GM20000 (cell line): ENCODE results near the gene AGXT.

Source experiments
- DNase-seq: peaks from one replicate; pipeline ENCODE4 v3.0.0; 2012; ENCODE audit warnings: low spot score
- TF ChIP-seq, protein P1 (sequence below): IDR thresholded peaks from 2 replicates; pipeline ENCODE4 v1.5.1; 2012; ENCODE audit warnings: mild to moderate bottlenecking, control low read depth; ENCODE audit errors: extremely low read depth, missing control alignments

Gene AGXT

DNA sequence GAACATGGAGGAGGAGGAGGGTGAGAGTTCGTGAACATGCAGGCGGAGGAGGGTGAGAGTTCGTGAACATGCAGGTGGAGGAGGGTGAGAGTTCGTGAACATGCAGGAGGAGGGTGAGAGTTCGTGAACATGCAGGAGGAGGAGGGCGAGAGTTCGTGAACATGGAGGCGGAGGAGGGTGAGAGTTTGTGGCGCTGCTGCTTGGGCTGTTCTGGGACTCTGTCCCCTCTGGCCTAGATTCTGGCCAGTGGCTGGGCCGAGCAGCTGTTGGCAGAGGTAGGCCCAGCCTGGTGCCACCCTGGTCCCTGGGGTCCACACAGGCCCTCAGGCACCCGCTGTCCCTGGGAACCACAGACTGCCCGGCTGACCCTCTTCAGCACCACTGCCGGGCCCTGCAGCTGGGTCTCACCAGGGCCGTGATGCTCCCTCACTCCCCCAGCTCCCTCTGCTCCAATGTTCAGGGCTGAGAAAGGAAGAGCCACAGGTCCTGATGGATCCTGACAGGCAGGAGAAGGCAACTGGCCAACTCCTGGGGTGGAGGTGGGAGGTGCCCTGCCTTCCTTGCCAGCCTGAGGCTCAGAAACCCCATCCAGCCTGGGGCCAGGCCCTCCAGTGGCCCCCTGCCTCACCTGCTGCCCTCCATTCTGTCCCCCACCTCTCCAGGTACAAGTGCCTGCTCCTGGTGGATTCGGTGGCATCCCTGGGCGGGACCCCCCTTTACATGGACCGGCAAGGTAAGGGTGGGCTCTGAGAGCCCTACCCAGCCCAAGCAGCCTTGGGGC is 3.9 kb downstream of the AGXT start:
- TF ChIP-seq, protein P1, sequence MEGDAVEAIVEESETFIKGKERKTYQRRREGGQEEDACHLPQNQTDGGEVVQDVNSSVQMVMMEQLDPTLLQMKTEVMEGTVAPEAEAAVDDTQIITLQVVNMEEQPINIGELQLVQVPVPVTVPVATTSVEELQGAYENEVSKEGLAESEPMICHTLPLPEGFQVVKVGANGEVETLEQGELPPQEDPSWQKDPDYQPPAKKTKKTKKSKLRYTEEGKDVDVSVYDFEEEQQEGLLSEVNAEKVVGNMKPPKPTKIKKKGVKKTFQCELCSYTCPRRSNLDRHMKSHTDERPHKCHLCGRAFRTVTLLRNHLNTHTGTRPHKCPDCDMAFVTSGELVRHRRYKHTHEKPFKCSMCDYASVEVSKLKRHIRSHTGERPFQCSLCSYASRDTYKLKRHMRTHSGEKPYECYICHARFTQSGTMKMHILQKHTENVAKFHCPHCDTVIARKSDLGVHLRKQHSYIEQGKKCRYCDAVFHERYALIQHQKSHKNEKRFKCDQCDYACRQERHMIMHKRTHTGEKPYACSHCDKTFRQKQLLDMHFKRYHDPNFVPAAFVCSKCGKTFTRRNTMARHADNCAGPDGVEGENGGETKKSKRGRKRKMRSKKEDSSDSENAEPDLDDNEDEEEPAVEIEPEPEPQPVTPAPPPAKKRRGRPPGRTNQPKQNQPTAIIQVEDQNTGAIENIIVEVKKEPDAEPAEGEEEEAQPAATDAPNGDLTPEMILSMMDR, result no peak
- DNase-seq, result no peak

DNA sequence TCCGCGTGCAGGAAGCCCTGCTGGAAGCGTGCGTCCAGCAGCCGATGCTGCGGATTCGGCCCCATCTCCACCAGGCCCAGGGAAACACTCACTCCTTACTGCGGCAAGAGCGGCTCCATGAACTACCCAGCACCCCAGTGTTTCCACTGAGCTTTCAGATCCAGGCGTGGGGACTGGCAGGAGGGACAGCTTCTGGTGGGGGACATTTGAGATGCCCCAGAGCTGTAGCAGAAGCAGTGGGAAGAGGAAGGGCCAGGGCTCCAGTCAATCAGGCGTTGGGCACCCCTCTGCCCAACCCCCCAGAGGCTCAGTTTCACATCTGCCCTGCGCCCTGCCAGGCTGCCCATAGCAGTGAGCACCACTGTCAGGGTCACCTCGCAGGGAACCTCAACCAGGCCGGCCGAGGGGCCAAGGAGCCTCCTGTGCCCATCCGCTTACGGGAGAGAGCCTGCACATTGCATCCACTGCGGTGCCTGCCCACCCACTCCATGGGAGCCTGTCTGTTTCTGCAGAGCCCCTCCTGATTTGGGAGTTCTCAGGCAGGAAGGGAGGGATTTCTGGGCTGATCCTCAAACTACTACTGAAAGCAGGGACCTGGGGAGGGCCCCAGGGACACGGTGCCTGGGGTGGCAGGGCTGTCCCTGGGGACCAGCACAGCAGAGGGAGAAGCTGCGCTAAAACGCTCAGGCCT is 4.6 kb downstream of the AGXT start:
- DNase-seq, result no peak
- TF ChIP-seq, protein P1, result no peak

DNA sequence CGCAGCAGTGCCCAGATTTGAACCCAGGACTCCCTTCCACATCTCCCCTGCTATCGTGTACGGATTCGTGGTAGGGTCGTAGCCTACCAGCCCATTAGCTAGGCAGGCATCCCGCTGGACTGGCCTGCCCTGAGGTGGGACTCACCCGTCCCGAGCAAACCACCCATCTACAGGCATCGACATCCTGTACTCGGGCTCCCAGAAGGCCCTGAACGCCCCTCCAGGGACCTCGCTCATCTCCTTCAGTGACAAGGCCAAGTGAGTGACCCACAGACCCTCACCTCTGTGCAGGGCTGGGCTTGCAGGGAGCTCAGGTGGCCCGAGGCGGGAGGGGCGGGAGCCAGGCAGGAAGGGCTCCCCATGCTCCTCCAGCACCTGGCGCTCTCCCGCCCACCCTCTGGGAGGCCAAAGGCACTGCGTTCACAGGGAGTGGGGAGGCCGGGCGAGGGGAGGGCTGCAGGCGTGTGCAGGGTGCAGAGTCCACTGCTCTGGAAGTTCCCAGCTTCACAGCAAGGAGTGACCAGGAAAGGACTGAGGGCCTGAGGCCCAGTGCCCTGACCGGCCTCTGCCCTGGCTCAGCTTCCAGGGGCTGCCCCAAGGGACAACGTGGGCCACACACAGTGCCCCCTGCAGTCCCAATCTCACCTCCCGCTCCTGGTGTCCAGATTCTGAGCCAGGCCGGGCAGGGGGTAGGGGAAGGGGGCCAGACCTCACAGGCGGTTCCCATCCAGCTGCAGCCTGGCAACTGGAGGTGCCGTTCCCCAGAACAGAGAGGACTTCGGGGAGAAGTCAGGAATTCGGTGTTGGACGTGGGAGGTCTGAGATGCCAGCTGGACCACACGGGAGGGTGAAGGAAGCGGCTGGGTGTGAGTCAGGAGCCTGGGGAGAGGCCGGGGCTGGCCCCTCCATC is 5.4 kb downstream of the AGXT start:
- no peak for DNase-seq
- TF ChIP-seq, protein P1, result no peak

DNA sequence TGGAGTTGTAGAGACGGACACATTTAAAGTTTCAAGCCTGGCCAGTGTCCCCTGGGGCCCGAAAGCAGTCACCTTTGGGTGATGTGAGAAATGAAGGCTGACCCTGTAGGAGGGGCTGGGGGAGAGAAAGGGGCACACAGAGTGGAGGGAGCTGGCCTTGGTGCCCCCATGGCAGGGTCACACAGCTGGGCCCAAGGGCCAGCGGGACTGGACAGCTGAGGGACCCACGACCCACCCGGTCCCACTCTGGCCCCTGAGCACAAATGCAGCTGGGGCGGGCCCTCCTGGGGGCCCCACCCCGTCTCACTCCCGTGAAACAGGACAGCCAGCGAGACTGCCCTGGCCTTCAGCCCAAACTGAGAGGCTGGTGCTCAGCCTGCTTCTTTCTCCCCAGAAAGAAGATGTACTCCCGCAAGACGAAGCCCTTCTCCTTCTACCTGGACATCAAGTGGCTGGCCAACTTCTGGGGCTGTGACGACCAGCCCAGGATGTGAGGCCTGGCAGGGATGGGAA is 6.1 kb downstream of the AGXT start:
- no peak for DNase-seq
- TF ChIP-seq, protein P1, result no peak

DNA sequence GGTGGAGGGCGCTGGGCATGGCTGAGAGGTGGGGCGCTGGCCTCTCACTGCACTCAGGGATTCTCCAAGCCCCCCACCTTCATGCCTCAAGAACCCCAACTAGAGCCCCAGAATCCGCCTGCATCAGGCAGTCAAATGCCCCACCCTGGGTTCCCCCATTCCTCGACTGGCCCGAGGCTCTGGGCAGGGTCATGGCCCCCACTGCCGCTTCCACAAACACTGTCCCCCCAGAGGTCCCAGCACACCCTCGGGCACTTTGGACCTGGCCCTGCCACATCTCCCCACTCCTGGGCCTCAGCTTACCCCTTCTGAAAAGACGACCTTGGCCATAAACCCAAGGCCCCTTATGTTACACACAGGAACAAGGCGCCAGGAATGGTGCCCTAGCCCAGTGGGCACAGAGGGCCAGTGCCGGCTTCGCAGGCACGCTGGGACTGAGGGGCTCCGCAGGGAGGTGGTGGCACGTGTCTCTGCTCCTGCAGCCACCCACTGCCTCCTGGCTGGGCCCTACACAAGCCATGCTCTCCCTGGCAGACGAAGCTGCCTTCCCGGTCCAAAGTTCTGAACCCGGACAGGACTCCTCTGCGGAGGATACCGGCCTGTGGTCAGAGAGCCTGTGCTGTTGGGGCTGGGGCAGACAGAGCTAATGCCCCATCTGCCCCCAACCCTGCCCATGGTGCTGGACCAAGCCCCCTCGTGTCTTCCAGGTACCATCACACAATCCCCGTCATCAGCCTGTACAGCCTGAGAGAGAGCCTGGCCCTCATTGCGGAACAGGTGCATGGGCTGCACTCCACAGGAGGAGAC is 6.8 kb downstream of the AGXT start:
- TF ChIP-seq, protein P1, result no peak
- DNase-seq, result no peak

DNA sequence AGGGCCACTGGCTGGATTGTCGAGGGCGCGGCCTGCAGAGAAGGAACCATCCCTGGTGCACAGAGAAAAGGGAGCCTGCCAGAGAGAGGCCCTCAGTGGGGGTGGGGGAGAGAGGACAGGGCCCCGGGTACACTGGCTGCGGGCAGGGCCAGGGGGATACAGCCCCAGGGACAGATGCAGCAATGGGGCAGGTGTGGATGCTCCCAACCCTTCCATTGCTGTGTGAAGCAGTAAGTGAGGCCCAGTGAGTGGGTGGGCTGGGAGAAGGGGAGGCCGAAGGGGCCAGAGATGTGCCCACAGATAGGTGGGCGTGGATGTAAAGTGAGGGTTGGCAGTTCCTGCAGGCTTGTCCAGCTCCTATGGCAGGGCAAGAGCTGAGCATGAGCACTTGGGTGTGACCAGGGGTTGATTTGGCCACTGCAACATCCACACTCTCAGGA is 7.4 kb downstream of the AGXT start:
- TF ChIP-seq, protein P1, result no peak
- DNase-seq, result no peak
